Kidney epithelial cell (primary cell): Measurements from ENCODE around the gene YOD1. TPM values are rescaled to one million over a fixed set of nuclear protein-coding genes. Genes with fewer than 3 reads are reported as not detected.

Source experiments
- DNase-seq: peaks from one replicate; pipeline ENCODE4 v3.0.0-alpha.2; 2010; ENCODE audit warnings: low read depth
- H3K27me3 ChIP-seq: 2 replicates; pipeline ENCODE4 v1.6.0; 2011; ENCODE audit warnings: low read length; ENCODE audit not compliant: control insufficient read depth, insufficient read depth
- H3K36me3 ChIP-seq: 2 replicates; pipeline ENCODE4 v1.5.1; 2011; ENCODE audit warnings: low read length; ENCODE audit not compliant: control insufficient read depth, insufficient read depth
- H3K4me3 ChIP-seq: 2 replicates; pipeline ENCODE4 v1.5.1; 2011; ENCODE audit warnings: low read depth, mild to moderate bottlenecking, control low read depth, low read length
- total RNA-seq: library from RNA; depleted of rRNA; stranded (reverse); fragments of >200 nt; gene quantifications from 2 replicates; pipeline ENCODE4 v1.2.3, GENCODE V29; 2015
- TF ChIP-seq, protein P1 (sequence below): IDR thresholded peaks from 2 replicates; pipeline ENCODE4 v1.5.1; 2011; ENCODE audit warnings: mild to moderate bottlenecking, moderate library complexity, low read length, control low read depth, inconsistent platforms; ENCODE audit not compliant: insufficient read depth, poor library complexity, severe bottlenecking

Gene YOD1
- total RNA-seq: 7.9 and 8.2 TPM in 2 replicates

DNA sequence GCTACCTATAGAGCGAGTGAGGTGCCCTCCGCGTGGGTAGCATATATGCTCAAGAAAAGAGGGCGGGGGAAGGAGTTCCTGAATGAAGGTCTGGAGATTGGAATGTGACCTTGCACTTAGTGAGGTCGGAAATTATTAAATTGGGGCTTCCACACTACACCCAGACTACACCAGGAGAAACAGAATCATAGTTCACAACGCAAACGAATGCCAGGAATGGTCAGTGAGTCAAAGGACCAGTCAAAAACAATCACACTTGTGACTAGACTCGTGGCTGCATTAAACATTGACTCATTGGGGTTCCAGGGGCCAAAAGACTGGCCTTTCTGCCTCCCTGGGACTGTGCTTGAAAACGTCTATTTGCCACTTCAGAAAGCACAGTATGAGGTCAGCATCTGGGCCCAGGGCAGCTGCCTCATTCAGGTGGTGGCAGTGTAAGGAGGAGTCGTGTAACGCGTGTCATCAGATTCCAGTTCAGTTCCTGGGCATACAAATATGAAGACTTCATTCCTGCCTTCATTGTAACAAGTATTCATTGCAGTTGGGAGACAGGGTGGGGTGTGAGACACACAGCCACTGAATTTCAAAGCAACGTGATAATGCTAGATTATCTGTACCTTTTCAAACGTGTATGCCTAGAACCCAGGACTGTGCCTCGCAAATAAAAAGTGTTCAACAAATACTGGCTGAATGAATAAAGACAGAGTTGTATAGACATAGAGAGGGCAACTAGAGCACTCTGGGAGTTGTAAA, at the start of gene YOD1:
Gene YOD1, minus strand, starts transcription at position 18 of the 753 bp plus-strand sequence. CDS start 178 bp downstream, outside the sequence.
- H3K27me3 ChIP-seq: no peaks in the 10 kb centered on the region
- DNase-seq: peak; percentile 76
- TF ChIP-seq, protein P1, sequence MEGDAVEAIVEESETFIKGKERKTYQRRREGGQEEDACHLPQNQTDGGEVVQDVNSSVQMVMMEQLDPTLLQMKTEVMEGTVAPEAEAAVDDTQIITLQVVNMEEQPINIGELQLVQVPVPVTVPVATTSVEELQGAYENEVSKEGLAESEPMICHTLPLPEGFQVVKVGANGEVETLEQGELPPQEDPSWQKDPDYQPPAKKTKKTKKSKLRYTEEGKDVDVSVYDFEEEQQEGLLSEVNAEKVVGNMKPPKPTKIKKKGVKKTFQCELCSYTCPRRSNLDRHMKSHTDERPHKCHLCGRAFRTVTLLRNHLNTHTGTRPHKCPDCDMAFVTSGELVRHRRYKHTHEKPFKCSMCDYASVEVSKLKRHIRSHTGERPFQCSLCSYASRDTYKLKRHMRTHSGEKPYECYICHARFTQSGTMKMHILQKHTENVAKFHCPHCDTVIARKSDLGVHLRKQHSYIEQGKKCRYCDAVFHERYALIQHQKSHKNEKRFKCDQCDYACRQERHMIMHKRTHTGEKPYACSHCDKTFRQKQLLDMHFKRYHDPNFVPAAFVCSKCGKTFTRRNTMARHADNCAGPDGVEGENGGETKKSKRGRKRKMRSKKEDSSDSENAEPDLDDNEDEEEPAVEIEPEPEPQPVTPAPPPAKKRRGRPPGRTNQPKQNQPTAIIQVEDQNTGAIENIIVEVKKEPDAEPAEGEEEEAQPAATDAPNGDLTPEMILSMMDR: no peak
- peaks cover 2% of the 10 kb centered on the region for H3K36me3 ChIP-seq
- peak within 1 kb of the TSS; percentile 59 for H3K4me3 ChIP-seq

- Histone ChIP-seq H3K4me3 (no peak overlapping the region), H3K36me3 (no peaks in the 10 kb centered on the region), H3K27me3 (no peaks in the 10 kb centered on the region)
- TF ChIP-seq, protein P1: no peak
- no peak for DNase-seq
Measured at GRCh38 chr1:207097871-207098324, 46.9 kb upstream of the YOD1 start.

DNA sequence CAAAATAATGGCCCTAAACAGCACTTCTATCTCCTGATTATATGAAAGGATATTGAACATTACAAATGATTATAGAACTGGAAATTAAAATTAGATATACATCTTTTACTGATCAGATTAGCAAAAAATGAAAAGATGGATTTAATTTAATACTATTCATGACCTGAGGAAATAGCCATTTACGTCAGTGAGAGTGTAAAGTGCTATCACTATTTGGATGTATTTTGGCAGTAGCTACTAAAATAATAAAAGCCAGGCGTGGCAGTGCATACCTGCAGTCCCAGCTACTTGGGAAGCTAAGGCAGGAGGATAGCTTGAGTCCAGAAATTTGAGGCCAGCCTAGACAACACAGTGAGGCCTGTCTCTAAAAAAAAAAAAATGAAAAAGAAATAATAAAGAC, 42.9 kb upstream of the YOD1 start:
- TF ChIP-seq, protein P1: no peak
- H3K27me3 ChIP-seq: no peaks in the 10 kb centered on the region
- no peak for DNase-seq
- no peak overlapping the region for H3K4me3 ChIP-seq
- H3K36me3 ChIP-seq: no peaks in the 10 kb centered on the region

- no peak overlapping the region for H3K4me3 ChIP-seq
- no peak for DNase-seq
- H3K36me3 ChIP-seq: no peaks in the 10 kb centered on the region
- TF ChIP-seq, protein P1: no peak
- H3K27me3 ChIP-seq: no peaks in the 10 kb centered on the region
Measured at GRCh38 chr1:207091200-207091908, 40.3 kb upstream of the YOD1 start.

DNA sequence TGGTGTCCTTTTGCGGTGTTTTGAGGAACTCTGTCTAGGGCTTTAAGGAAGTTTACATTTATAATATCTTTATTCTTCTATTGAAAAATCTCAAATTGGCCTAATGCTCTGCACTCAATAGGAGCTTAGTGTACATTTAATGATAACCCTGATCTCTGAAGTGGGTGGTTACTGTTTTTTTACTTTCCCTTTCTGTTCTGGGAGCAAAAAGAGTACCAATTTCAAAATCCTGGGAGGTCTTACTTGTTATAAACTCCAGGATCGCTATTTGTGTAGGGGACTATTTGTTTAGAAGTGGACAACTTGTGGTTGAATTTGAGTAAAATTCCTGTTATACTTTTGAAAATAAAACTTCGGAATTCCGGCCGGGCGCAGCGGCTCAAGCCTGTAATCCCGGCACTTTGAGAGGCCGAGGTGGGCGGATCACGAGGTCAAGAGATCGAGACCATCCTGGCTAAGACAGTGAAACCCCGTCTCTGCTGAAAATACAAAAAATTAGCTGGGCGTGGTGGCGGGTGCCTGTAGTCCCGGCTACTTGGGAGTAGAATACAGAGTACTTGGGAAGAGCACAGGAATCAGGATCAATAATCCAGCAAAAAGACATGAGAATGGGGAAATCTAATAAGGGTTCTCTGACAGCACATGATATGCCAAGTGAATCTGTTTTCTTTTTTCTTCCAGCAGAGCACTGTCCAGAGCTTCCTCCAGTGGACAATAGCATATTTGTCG, 38.8 kb upstream of the YOD1 start:
- Histone ChIP-seq H3K27me3 (no peaks in the 10 kb centered on the region), H3K36me3 (no peaks in the 10 kb centered on the region), H3K4me3 (no peak overlapping the region)
- no peak for DNase-seq
- TF ChIP-seq, protein P1: no peak
